ENCODE data around the gene GBGT1.

DNA sequence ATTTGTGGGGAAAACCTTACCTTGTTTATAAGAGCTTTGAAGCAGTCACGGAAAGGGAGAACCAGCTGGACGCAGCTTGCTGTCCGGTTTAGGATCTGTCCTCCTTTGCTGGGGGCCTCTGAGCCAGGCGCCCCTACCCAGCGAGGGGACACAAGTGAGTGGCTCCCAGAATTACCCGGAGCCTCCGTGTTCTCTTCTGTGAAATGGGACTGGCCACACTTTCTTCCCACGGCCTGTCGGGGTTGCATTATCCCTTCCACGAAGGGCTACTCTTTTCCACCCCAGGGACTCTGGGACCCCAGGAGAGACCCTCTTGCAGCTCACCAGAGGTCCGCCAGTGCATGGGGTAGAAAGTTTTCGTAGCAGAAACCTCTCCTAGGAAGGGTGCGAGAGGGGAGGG lies 477 bp upstream of the GBGT1 start:
- TF ChIP-seq, protein P1, sequence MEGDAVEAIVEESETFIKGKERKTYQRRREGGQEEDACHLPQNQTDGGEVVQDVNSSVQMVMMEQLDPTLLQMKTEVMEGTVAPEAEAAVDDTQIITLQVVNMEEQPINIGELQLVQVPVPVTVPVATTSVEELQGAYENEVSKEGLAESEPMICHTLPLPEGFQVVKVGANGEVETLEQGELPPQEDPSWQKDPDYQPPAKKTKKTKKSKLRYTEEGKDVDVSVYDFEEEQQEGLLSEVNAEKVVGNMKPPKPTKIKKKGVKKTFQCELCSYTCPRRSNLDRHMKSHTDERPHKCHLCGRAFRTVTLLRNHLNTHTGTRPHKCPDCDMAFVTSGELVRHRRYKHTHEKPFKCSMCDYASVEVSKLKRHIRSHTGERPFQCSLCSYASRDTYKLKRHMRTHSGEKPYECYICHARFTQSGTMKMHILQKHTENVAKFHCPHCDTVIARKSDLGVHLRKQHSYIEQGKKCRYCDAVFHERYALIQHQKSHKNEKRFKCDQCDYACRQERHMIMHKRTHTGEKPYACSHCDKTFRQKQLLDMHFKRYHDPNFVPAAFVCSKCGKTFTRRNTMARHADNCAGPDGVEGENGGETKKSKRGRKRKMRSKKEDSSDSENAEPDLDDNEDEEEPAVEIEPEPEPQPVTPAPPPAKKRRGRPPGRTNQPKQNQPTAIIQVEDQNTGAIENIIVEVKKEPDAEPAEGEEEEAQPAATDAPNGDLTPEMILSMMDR (IDR thresholded peaks at IDR 0.05; ENCODE audit: insufficient read depth, low read length, poor library complexity, severe bottlenecking): no peak
- TF ChIP-seq EZH2phosphoT487 (conservative IDR thresholded peaks at IDR 0.05; ENCODE audit: low read length): no peak

Data from SU-DHL-6 (cell line).